Fibroblast of the aortic adventitia (primary cell): Measurements from ENCODE around the gene DRP2. TPM values are rescaled to one million over a fixed set of nuclear protein-coding genes. Genes with fewer than 3 reads are reported as not detected.
A peak's percentile ranks its signal among the peaks of the same experiment; 100 is the strongest.

Source experiments
- DNase-seq: peaks from one replicate; pipeline ENCODE4 v3.0.0-alpha.2; 2010; ENCODE audit warnings: low read depth
- H3K4me3 ChIP-seq: 2 replicates; pipeline ENCODE4 v1.5.1; 2011; ENCODE audit warnings: low read depth, mild to moderate bottlenecking, control low read depth, low read length, moderate library complexity
- total RNA-seq: library from RNA; depleted of rRNA; stranded (reverse); fragments of >200 nt; gene quantifications from 2 replicates; pipeline ENCODE4 v1.2.3, GENCODE V29; 2012; ENCODE audit warnings: low replicate concordance
- TF ChIP-seq, protein P1 (sequence below): IDR thresholded peaks from 2 replicates; pipeline ENCODE4 v1.5.1; 2011; ENCODE audit warnings: mild to moderate bottlenecking, low read length, control low read depth, inconsistent platforms; ENCODE audit not compliant: insufficient read depth

Gene DRP2
- total RNA-seq, 1 donor, result 1.8 TPM

DNA sequence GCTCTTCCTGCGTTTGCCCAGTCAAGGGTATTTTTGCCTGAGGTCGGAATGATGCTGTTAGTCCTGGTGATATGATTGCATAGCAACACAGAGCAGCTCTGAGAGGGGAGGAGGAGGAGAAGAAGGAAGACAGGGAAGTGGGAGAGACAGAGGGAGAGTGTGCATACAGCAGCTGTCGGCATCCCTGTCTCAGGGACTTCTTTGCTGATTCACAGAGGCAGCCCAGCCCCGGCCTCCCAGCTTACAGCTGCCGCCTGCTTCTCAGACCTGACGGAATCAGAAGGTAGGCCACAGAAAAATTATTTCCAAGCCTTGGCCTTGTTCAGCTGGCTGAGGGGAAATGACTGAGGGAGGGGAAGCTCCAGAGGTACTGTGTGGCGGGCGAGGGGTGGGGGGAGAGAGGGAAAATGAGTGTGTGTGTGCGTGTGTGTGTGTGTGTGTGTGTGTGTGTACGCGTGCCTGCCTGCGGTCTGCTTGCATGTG, 319 bp downstream of the DRP2 start:
- TF ChIP-seq, protein P1, sequence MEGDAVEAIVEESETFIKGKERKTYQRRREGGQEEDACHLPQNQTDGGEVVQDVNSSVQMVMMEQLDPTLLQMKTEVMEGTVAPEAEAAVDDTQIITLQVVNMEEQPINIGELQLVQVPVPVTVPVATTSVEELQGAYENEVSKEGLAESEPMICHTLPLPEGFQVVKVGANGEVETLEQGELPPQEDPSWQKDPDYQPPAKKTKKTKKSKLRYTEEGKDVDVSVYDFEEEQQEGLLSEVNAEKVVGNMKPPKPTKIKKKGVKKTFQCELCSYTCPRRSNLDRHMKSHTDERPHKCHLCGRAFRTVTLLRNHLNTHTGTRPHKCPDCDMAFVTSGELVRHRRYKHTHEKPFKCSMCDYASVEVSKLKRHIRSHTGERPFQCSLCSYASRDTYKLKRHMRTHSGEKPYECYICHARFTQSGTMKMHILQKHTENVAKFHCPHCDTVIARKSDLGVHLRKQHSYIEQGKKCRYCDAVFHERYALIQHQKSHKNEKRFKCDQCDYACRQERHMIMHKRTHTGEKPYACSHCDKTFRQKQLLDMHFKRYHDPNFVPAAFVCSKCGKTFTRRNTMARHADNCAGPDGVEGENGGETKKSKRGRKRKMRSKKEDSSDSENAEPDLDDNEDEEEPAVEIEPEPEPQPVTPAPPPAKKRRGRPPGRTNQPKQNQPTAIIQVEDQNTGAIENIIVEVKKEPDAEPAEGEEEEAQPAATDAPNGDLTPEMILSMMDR, result no peak
- H3K4me3 ChIP-seq, result peak overlapping the region; percentile 28
- DNase-seq, result peak; percentile 35

DNA sequence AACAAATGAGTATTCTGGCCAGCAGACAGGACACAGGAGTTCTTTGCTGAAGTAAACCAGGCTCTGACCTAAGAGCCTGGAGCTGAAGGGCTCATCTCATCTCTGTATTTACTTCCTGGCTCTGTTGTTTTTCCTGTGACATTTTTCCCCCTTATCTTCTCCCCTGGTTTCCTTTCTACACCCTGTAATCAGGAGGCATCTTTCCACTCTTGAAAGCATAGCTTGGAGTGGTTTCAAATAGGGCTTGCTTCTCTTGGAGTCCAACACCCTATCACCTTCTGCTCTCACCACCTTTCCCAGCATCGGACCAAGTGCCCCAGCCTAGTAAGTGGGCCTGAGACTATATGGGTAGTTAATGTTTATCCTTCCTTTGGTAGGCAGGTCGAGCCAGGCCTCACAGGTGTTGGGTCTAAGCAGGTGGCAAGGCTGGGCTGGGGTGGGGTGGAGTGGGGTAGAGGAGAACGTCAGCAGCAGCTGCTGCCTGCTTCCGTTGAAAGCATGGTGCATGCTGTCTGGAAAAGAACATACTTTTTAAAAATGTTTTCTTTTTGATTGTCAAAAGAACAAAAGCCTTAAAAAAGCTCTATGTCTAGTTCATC, 1.2 kb downstream of the DRP2 start:
- no peak for DNase-seq
- no peak overlapping the region for H3K4me3 ChIP-seq
- TF ChIP-seq, protein P1, result no peak

DNA sequence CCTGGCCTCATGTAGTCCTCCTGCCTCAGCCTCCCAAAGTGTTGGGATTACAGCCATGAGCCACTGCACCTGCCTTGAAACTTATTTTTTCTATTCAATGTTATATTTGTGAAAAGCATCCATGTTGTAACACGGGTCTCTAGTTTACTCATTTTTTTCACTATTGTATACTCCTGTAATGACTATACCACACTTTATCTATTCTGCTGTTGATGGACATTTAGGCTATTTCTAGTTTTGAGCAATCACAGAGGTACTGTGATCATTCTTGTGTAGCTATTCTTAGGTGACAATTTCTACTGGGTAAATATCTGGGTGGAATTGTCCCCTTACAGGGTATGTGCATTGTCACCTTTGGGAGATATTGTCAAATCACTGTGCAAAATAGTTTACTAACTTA, 3.6 kb downstream of the DRP2 start:
- TF ChIP-seq, protein P1, result no peak
- no peak for DNase-seq
- no peak overlapping the region for H3K4me3 ChIP-seq

DNA sequence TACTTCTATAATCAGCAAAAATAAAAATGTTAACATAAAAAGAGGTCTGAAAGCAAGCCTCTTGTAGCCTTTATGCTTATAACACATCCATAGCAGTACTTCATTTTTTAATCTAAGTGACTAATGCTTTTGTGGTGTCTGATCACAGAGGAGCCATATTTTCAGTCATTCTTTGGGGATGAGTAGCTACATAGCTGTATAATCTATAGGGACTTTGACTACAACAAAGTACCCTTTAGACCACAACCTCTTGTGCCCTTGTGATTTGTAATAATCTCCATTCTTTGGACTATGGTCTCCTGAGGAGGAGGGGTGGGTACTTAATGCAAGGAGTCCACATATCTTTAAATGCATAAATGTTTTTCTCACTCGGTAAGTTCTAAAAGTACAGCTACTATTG, 9.6 kb downstream of the DRP2 start:
- H3K4me3 ChIP-seq, result no peak overlapping the region
- DNase-seq, result peak; percentile 66
- TF ChIP-seq, protein P1, result no peak

DNA sequence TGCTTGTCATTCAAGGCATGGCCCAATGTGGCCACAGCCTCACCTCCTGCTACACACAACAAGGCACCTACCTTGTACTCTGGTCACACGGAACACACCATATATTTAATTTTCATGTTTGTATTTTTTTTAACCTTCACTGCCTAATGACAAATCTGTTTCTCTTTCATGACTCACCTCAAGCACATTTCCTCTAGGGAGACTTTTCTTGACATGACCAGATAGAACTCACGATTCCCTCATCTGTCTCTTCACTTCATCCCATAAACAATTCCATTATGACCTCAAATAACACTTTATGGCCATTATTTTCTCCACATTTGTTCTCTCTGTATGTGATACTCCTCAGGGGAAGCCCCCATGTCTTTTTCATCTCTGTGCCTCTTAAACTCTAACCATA, 11.1 kb downstream of the DRP2 start:
- no peak overlapping the region for H3K4me3 ChIP-seq
- no peak for DNase-seq

DNA sequence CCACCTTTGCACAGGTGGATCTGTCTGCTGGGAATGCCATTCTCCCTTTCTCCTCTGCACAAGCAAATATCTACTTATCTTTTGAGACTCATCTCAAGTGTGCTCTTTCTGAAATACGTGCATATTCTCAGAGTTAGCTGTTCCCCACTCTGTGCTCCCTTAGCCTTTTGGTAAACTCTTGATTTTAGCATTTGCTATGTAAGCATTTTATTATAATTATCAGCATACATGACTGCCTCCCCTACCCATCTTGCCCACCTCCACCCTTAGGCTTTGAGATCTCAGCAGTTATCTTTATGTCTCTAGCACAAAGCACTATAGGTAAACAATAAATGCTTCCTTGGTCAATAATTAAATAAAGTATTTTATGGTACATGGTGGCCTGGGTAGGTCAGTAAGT, 11.5 kb downstream of the DRP2 start:
- no peak for DNase-seq
- TF ChIP-seq, protein P1, result no peak
- no peak overlapping the region for H3K4me3 ChIP-seq

More for the DNA sequence above, 11.1 kb downstream of the DRP2 start:
- TF ChIP-seq, protein P1, result no peak

DNA sequence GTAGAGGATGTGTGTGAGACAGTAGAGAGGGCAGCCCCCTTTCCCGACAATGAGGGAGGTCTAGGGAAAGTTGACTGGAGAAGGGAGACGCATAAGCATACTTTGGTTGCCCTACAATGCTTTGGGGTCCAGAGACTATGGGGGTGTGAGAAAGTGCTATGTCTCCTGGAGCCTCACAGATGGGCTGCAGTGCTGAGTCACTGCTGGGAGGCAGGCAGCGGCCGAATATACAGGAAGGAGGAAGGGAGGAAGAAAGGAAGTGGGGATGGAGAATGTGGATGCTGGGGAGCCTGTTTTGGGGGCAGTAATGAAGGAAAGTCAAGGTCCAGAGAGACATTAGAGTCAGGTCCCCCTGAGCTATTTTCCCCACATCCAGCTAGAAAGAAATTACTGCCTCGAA, 12.7 kb downstream of the DRP2 start:
- no peak for DNase-seq
- H3K4me3 ChIP-seq, result no peak overlapping the region
- TF ChIP-seq, protein P1, result no peak
